CD14-positive monocyte (primary cell): ENCODE results near the gene DDX10. TPM values are rescaled to one million over a fixed set of nuclear protein-coding genes. Genes with fewer than 3 reads are reported as not detected.

Experiments
- DNase-seq, 3 donors: peaks; one replicate each; pipeline ENCODE4 v3.0.0-alpha.2; 2011 to 2022
- H2AFZ ChIP-seq: 2 replicates; pipeline ENCODE4 v1.6.0; 2012; ENCODE audit warnings: mild to moderate bottlenecking, low read depth, low read length, inconsistent platforms; ENCODE audit not compliant: insufficient read depth, poor library complexity, severe bottlenecking
- H3K27ac ChIP-seq, 2 donors: 1 replicate in 1 of 2; 2 replicates in 1 of 2; pipeline ENCODE4 v1.5.1; 2012 to 2013; ENCODE audit warnings: low read length in 2 of 2, control low read depth in 1 of 2, inconsistent platforms in 1 of 2, low read depth in 1 of 2, mild to moderate bottlenecking in 1 of 2
- H3K27me3 ChIP-seq, 2 donors: one replicate each; pipeline versions ENCODE4 v1.6.0 to v1.6.1; 2011 to 2013; ENCODE audit warnings: low read length in 2 of 2; ENCODE audit not compliant: control insufficient read depth in 2 of 2, insufficient read depth in 2 of 2
- H3K36me3 ChIP-seq, 2 donors: replicated peaks in 1 of 2; 1 replicate in 1 of 2; 2 replicates in 1 of 2; pipeline versions ENCODE4 v1.5.1 to v1.6.1; 2012 to 2013; ENCODE audit warnings: low read length in 2 of 2, control low read depth in 1 of 2, inconsistent platforms in 1 of 2, mild to moderate bottlenecking in 1 of 2; ENCODE audit not compliant: insufficient read depth in 2 of 2, control insufficient read depth in 1 of 2
- H3K4me1 ChIP-seq, 2 donors: 1 replicate in 1 of 2; 2 replicates in 1 of 2; pipeline versions ENCODE4 v1.5.1 to v1.6.1; 2012 to 2013; ENCODE audit warnings: low read length in 2 of 2, control low read depth in 1 of 2, inconsistent platforms in 1 of 2, mild to moderate bottlenecking in 1 of 2, moderate library complexity in 1 of 2; ENCODE audit not compliant: insufficient read depth in 2 of 2, control insufficient read depth in 1 of 2
- H3K4me2 ChIP-seq: replicated peaks from 2 replicates; pipeline ENCODE3; 2012; ENCODE audit warnings: low read length, moderate library complexity, mild to moderate bottlenecking; ENCODE audit not compliant: poor library complexity, severe bottlenecking; ENCODE audit errors: extremely low read depth
- H3K4me3 ChIP-seq, 3 experiments: fragments of 200-600 bp in 1 of 3; sonication (generic) in 1 of 3; replicated peaks in 1 of 3; 1 replicate in 2 of 3; 2 replicates in 1 of 3; pipeline ENCODE4 v1.5.1; 2011 to 2013; ENCODE audit warnings: low read length in 3 of 3, mild to moderate bottlenecking in 3 of 3, control low read depth in 2 of 3, low read depth in 2 of 3, inconsistent platforms in 1 of 3, moderate library complexity in 1 of 3
- H3K79me2 ChIP-seq: 2 replicates; pipeline ENCODE4 v1.6.0; 2012; ENCODE audit warnings: mild to moderate bottlenecking, control low read depth, inconsistent platforms, low read length, moderate library complexity; ENCODE audit not compliant: insufficient read depth
- H3K9ac ChIP-seq: 2 replicates; pipeline ENCODE4 v1.6.0; 2017; ENCODE audit warnings: low read length, mild to moderate bottlenecking; ENCODE audit not compliant: insufficient read depth, poor library complexity, severe bottlenecking
- H3K9me3 ChIP-seq, 2 donors: replicated peaks in 1 of 2; 1 replicate in 1 of 2; 2 replicates in 1 of 2; pipeline versions ENCODE4 v1.5.1 to v1.6.1; 2012 to 2013; ENCODE audit warnings: low read length in 2 of 2, control low read depth in 1 of 2; ENCODE audit not compliant: control insufficient read depth in 1 of 2, insufficient read depth in 1 of 2
- H4K20me1 ChIP-seq: 2 replicates; pipeline ENCODE4 v1.6.0; 2012; ENCODE audit warnings: mild to moderate bottlenecking, low read length, control low read depth, moderate library complexity; ENCODE audit not compliant: insufficient read depth
- H3K27ac Mint-ChIP-seq, 7 donors: one replicate each; pipeline ENCODE4 v1.8.0; 2020; ENCODE audit warnings: mild to moderate bottlenecking in 7 of 7, mixed read lengths in 7 of 7, moderate library complexity in 6 of 7, inconsistent platforms in 2 of 7
- H3K27me3 Mint-ChIP-seq, 3 donors: one replicate each; pipeline ENCODE4 v1.8.0; 2021 to 2022; ENCODE audit warnings: low read depth in 3 of 3, mild to moderate bottlenecking in 3 of 3, mixed read lengths in 3 of 3, moderate library complexity in 3 of 3, inconsistent platforms in 1 of 3
- H3K36me3 Mint-ChIP-seq, 2 donors: one replicate each; pipeline ENCODE4 v1.8.0; 2020; ENCODE audit warnings: mixed read lengths in 2 of 2, inconsistent platforms in 1 of 2, mild to moderate bottlenecking in 1 of 2
- H3K4me1 Mint-ChIP-seq: one replicate; pipeline ENCODE4 v1.8.0; 2020; ENCODE audit warnings: mild to moderate bottlenecking, mixed read lengths
- H3K4me3 Mint-ChIP-seq, 2 donors: one replicate each; pipeline ENCODE4 v1.8.0; 2020; ENCODE audit warnings: mild to moderate bottlenecking in 2 of 2, mixed read lengths in 2 of 2, moderate library complexity in 1 of 2
- H3K9me3 Mint-ChIP-seq, 7 donors: one replicate each; pipeline ENCODE4 v1.8.0; 2020 to 2022; ENCODE audit warnings: mixed read lengths in 7 of 7, mild to moderate bottlenecking in 6 of 7, moderate library complexity in 6 of 7, inconsistent platforms in 2 of 7
- CTCF ChIP-seq: fragments of 200-600 bp; IDR thresholded peaks from one replicate; pipeline ENCODE4 v1.8.0; 2022; ENCODE audit warnings: antibody characterized with exemption, mild to moderate bottlenecking
- WGBS: methylation state at CpG from one replicate; pipeline ENCODE4 v1.1.5; 2013; ENCODE audit warnings: missing lambda C conversion rate; ENCODE audit not compliant: insufficient coverage; 5-methylcytosine and 5-hydroxymethylcytosine counted together
- intact Hi-C, 2 donors: fragments of 100-400 bp; cut with micrococcal nuclease; formaldehyde crosslinking; loops; one replicate each; pipeline versions ENCODE4 v1.15.0 to v1.15.1; 2023
- polyA plus RNA-seq, 3 donors: library from polyadenylated mRNA; depleted of rRNA in 1 of 3; unstranded in 2 of 3; stranded (reverse) in 1 of 3; fragments of 300-500 nt in 2 of 3; fragments of >200 nt in 1 of 3; fragmentation: Illumina TruSeq in 2 of 3; gene quantifications; 1 replicate in 2 of 3; 2 replicates in 1 of 3; pipeline ENCODE4 v1.2.3, GENCODE V29; 2012 to 2021

Gene DDX10
- polyA plus RNA-seq, 3 donors: 5.0 to 6.3 (median 5.3) TPM

DNA sequence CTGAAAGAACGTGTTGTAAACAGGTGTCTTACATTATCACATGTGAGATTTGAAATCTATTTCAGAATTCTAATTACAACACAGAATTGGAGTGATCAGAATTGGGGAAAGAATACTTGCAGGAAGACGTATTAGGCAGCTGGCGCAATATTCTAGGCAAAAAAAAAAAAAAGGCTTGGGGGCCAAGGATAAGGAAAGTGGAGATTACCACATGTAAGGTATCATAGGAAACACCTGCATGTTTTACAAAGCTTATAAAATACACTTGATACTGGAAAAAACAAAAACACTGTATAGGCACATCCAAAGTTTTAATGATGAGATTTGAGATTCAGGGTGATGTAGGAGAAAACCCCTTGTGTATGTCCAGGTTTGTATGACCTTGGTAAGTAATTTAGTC lies 245.1 kb downstream of the DDX10 start:
- H3K27ac Mint-ChIP-seq: no peak overlapping the region
- H3K9me3 Mint-ChIP-seq: no peaks in the 10 kb centered on the region
- intact Hi-C loops: no loop called here

GRCh38 chr11:108912581-108912980 lies 247.7 kb downstream of the DDX10 start:
- Histone ChIP-seq H3K9ac (no peak overlapping the region), H3K27ac (no peak overlapping the region), H3K9me3 (no peaks in the 10 kb centered on the region), H3K27me3 (no peaks in the 10 kb centered on the region), H2AFZ (no peak overlapping the region), H4K20me1 (no peaks in the 10 kb centered on the region), H3K4me1 (no peaks in the 10 kb centered on the region), H3K36me3 (no peaks in the 10 kb centered on the region), H3K4me2 (no peak overlapping the region), H3K4me3 (no peak overlapping the region), H3K79me2 (no peaks in the 10 kb centered on the region)
- H3K4me3 Mint-ChIP-seq: no peak overlapping the region
- no peaks in the 10 kb centered on the region for H3K9me3 Mint-ChIP-seq
- peaks cover 0 to under 1% of the 10 kb centered on the region in 2 donors for H3K36me3 Mint-ChIP-seq
- no peak for TF ChIP-seq CTCF
- H3K4me1 Mint-ChIP-seq: peaks cover 6% of the 10 kb centered on the region
- H3K27me3 Mint-ChIP-seq: peaks cover 0 to 1% (median 0%) of the 10 kb centered on the region in 3 donors
- 100% methylated on average over 1 of the region's 1 CpG for WGBS
- intact Hi-C loops: no loop called here
- no peak for DNase-seq
- no peak overlapping the region for H3K27ac Mint-ChIP-seq

More for the DNA sequence above, 245.1 kb downstream of the DDX10 start:
- Mint-ChIP-seq H3K4me3 (no peak overlapping the region), H3K36me3 (no peaks in the 10 kb centered on the region), H3K27me3 (peaks cover 0 to 3% (median 0%) of the 10 kb centered on the region in 3 donors), H3K4me1 (peaks cover 6% of the 10 kb centered on the region)
- Histone ChIP-seq H3K4me3 (no peak overlapping the region), H4K20me1 (no peaks in the 10 kb centered on the region), H3K4me2 (no peak overlapping the region), H3K9me3 (no peaks in the 10 kb centered on the region), H3K4me1 (no peaks in the 10 kb centered on the region), H2AFZ (no peak overlapping the region), H3K9ac (no peak overlapping the region), H3K27me3 (no peaks in the 10 kb centered on the region), H3K36me3 (no peaks in the 10 kb centered on the region), H3K27ac (no peak overlapping the region), H3K79me2 (no peaks in the 10 kb centered on the region)
- no peak for TF ChIP-seq CTCF
- no CpG with 5 or more reads among the region's 3 CpGs for WGBS
- no peak for DNase-seq
